H9 (cell line): ENCODE results near the gene GALNT9. TPM values are rescaled to one million over a fixed set of nuclear protein-coding genes. Genes with fewer than 3 reads are reported as not detected.

ENCODE experiments used
- DNase-seq: peaks from one replicate; pipeline ENCODE4 v3.0.0-alpha.2; 2017
- H2AFZ ChIP-seq: one replicate; pipeline ENCODE4 v1.6.1; 2013; ENCODE audit warnings: mild to moderate bottlenecking, low read length, control low read depth, moderate library complexity
- H2AK5ac ChIP-seq: 2 replicates; pipeline ENCODE4 v1.6.1; 2013; ENCODE audit warnings: low read length, control low read depth, mixed read lengths; ENCODE audit not compliant: insufficient read length
- H2BK120ac ChIP-seq: one replicate; pipeline ENCODE4 v1.6.1; 2013; ENCODE audit warnings: low read depth, mild to moderate bottlenecking, low read length, control low read depth, inconsistent platforms; ENCODE audit not compliant: poor library complexity, severe bottlenecking
- H2BK12ac ChIP-seq: 2 replicates; pipeline ENCODE4 v1.6.1; 2013; ENCODE audit warnings: low read length, control low read depth, mixed read lengths, low read depth; ENCODE audit not compliant: insufficient read length
- H2BK15ac ChIP-seq: 2 replicates; pipeline ENCODE4 v1.6.1; 2013; ENCODE audit warnings: low read depth, low read length, control low read depth
- H2BK20ac ChIP-seq: one replicate; pipeline ENCODE4 v1.6.1; 2013; ENCODE audit warnings: low read depth, mild to moderate bottlenecking, low read length, control low read depth, inconsistent platforms; ENCODE audit not compliant: poor library complexity, severe bottlenecking
- H2BK5ac ChIP-seq: 2 replicates; pipeline ENCODE4 v1.6.1; 2013; ENCODE audit warnings: low read length, control low read depth, mixed read lengths; ENCODE audit not compliant: insufficient read length
- H3K14ac ChIP-seq: 2 replicates; pipeline ENCODE4 v1.6.1; 2013; ENCODE audit warnings: low read length, control low read depth; ENCODE audit not compliant: insufficient read depth
- H3K18ac ChIP-seq: 2 replicates; pipeline ENCODE4 v1.6.1; 2013; ENCODE audit warnings: low read depth, mild to moderate bottlenecking, mixed read lengths, low read length, control low read depth; ENCODE audit not compliant: insufficient read length
- H3K23ac ChIP-seq: 2 replicates; pipeline ENCODE4 v1.6.1; 2013; ENCODE audit warnings: low read length, control low read depth, mixed read lengths, low read depth; ENCODE audit not compliant: insufficient read length
- H3K23me2 ChIP-seq: 2 replicates; pipeline ENCODE4 v1.6.1; 2013; ENCODE audit warnings: low read depth, mild to moderate bottlenecking, mixed read lengths, low read length, control low read depth; ENCODE audit not compliant: insufficient read length, poor library complexity, severe bottlenecking
- H3K27ac ChIP-seq: 2 replicates; pipeline ENCODE4 v1.5.1; 2013; ENCODE audit warnings: low read length, control low read depth, mixed read lengths, low read depth; ENCODE audit not compliant: insufficient read length
- H3K27me3 ChIP-seq: 2 replicates; pipeline ENCODE4 v1.6.1; 2013; ENCODE audit warnings: low read length, control low read depth, inconsistent platforms; ENCODE audit not compliant: insufficient read depth
- H3K4ac ChIP-seq: 2 replicates; pipeline ENCODE4 v1.6.1; 2013; ENCODE audit warnings: low read depth, mild to moderate bottlenecking, control low read depth, inconsistent platforms, low read length, moderate library complexity
- H3K4me1 ChIP-seq: 2 replicates; pipeline ENCODE4 v1.6.1; 2013; ENCODE audit warnings: low read length, control low read depth, inconsistent platforms; ENCODE audit not compliant: insufficient read depth
- H3K4me2 ChIP-seq: 2 replicates; pipeline ENCODE4 v1.6.1; 2013; ENCODE audit warnings: low read length, control low read depth, mixed read lengths; ENCODE audit not compliant: insufficient read length, insufficient read depth
- H3K56ac ChIP-seq: 2 replicates; pipeline ENCODE4 v1.6.1; 2013; ENCODE audit warnings: low read depth, mild to moderate bottlenecking, mixed read lengths, low read length, control low read depth; ENCODE audit not compliant: insufficient read length
- H3K79me1 ChIP-seq: 2 replicates; pipeline ENCODE4 v1.6.1; 2013; ENCODE audit warnings: low read depth, mild to moderate bottlenecking, moderate library complexity, low read length, control low read depth, inconsistent platforms; ENCODE audit not compliant: insufficient read depth, poor library complexity, severe bottlenecking
- H3K79me2 ChIP-seq: 2 replicates; pipeline ENCODE4 v1.6.1; 2013; ENCODE audit warnings: low read length, control low read depth, inconsistent platforms; ENCODE audit not compliant: insufficient read depth
- H3K9ac ChIP-seq: 2 replicates; pipeline ENCODE4 v1.6.1; 2013; ENCODE audit warnings: low read length, control low read depth, mixed read lengths; ENCODE audit not compliant: insufficient read length; ENCODE audit errors: extremely low read depth
- H3K9me3 ChIP-seq: one replicate; pipeline ENCODE4 v1.6.1; 2013; ENCODE audit warnings: low read depth, low read length, inconsistent platforms; ENCODE audit not compliant: control insufficient read depth
- H3T11ph ChIP-seq: one replicate; pipeline ENCODE4 v1.6.1; 2013; ENCODE audit warnings: mild to moderate bottlenecking, low read length, control low read depth, inconsistent platforms
- H4K20me1 ChIP-seq: one replicate; pipeline ENCODE4 v1.6.1; 2013; ENCODE audit not compliant: control insufficient read depth, insufficient read length, insufficient read depth
- H4K5ac ChIP-seq: 2 replicates; pipeline ENCODE4 v1.6.1; 2013; ENCODE audit warnings: low read depth, mild to moderate bottlenecking, mixed read lengths, low read length, control low read depth; ENCODE audit not compliant: insufficient read length
- H4K8ac ChIP-seq: replicated peaks from 2 replicates; pipeline ENCODE4 v1.6.1; 2013; ENCODE audit warnings: low read length, control low read depth, mixed read lengths, low read depth; ENCODE audit not compliant: insufficient read length
- H4K91ac ChIP-seq: 2 replicates; pipeline ENCODE4 v1.6.1; 2013; ENCODE audit warnings: low read depth, mild to moderate bottlenecking, moderate library complexity, mixed read lengths, low read length, control low read depth; ENCODE audit not compliant: insufficient read length
- H3K27ac Mint-ChIP-seq, 3 experiments: 2 replicates in 2 of 3; 3 replicates in 1 of 3; pipeline ENCODE4 v1.8.0; 2020 to 2021; ENCODE audit warnings: mixed read lengths in 3 of 3, mild to moderate bottlenecking in 1 of 3, moderate library complexity in 1 of 3
- H3K27me3 Mint-ChIP-seq: 2 replicates; pipeline ENCODE4 v1.8.0; 2021; ENCODE audit warnings: low read depth, mild to moderate bottlenecking, moderate library complexity, mixed read lengths
- H3K36me3 Mint-ChIP-seq, 3 experiments: 2 replicates in 2 of 3; 3 replicates in 1 of 3; pipeline ENCODE4 v1.8.0; 2020 to 2021; ENCODE audit warnings: low read depth in 3 of 3, mixed read lengths in 3 of 3; ENCODE audit not compliant: insufficient read depth in 1 of 3
- H3K4me1 Mint-ChIP-seq, 2 experiments: 2 replicates each; pipeline ENCODE4 v1.8.0; 2020; ENCODE audit warnings: mixed read lengths in 2 of 2
- H3K4me3 Mint-ChIP-seq, 2 experiments: 2 replicates in 1 of 2; 3 replicates in 1 of 2; pipeline ENCODE4 v1.8.0; 2020 to 2021; ENCODE audit warnings: mild to moderate bottlenecking in 2 of 2, mixed read lengths in 2 of 2, moderate library complexity in 1 of 2
- H3K9me3 Mint-ChIP-seq, 2 experiments: 2 replicates in 1 of 2; 3 replicates in 1 of 2; pipeline ENCODE4 v1.8.0; 2020; ENCODE audit warnings: mild to moderate bottlenecking in 2 of 2, mixed read lengths in 2 of 2, moderate library complexity in 1 of 2
- WGBS: extraction: QIAGEN DNeasy Blood & Tissue Kit; methylation state at CpG from one replicate; pipeline ENCODE4 v1.1.7; 2013; ENCODE audit warnings: missing lambda C conversion rate, low lambda C conversion rate, mixed read lengths; ENCODE audit not compliant: insufficient read length; ENCODE audit errors: extremely low coverage; 5-methylcytosine and 5-hydroxymethylcytosine counted together
- total RNA-seq: library from RNA; stranded (reverse); gene quantifications from 2 replicates; pipeline ENCODE4 v1.2.1, GENCODE V29; 2021
- TF ChIP-seq, protein P1 (sequence below): fragments of 200-600 bp; sonication (generic); conservative IDR thresholded peaks from 3 replicates; pipeline ENCODE4 v1.8.0; 2021; ENCODE audit warnings: antibody characterized with exemption, mild to moderate bottlenecking

Gene GALNT9
- total RNA-seq, 1 experiment from 2014 or later = 0.35 TPM

DNA sequence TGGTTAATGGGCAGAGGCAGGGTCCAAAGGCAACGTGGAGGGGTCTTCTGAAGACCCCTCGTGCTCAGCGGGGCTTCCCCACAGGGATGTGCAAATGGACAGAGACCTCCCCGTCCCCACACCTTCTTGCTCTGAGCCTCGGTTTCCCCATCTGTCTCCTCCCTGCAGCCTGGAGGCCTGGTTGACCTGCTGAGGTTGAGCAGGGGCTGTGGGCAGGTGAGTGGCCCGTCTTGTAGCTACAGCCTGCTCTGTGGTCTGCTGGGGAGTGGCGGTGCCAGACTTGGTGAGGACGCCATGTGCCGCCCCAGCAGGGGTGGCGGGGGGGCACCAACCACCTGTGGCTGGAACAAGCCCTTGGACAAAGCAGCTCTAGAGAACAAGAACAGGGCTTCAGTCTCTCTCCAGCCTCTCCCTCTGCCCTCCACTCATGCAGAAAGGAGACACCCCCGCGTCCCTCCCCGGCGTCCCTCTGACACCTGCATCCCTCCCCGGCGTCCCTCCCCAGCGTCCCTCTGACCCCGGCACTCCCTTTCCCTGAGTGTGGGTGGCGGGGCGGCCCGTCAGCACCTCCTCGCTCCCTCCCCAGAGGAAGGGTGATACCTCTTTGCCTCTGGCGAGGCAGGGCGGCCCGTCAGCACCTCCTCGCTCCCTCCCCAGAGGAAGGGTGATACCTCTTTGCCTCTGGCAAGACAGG lies 101.5 kb downstream of the GALNT9 start:
- H3K4me3 Mint-ChIP-seq = no peak overlapping the region
- Histone ChIP-seq H2AK5ac (no peak overlapping the region), H3K27me3 (no peaks in the 10 kb centered on the region; the same call in 1 of the 2 replicates), H3K56ac (no peak overlapping the region), H2AFZ (no peak overlapping the region), H3K23ac (no peak overlapping the region), H3K79me1 (no peaks in the 10 kb centered on the region), H4K20me1 (no peaks in the 10 kb centered on the region), H3K79me2 (no peaks in the 10 kb centered on the region), H3K18ac (no peak overlapping the region), H3K9me3 (no peaks in the 10 kb centered on the region), H4K91ac (no peak overlapping the region), H2BK12ac (no peak overlapping the region), H3K4ac (no peak overlapping the region), H2BK15ac (no peak overlapping the region), H3K27ac (no peak overlapping the region), H4K8ac (no peak overlapping the region), H3K4me1 (no peaks in the 10 kb centered on the region), H4K5ac (no peak overlapping the region), H3T11ph (no peak overlapping the region), H3K4me2 (no peak overlapping the region), H3K14ac (no peak overlapping the region), H3K23me2 (no peaks in the 10 kb centered on the region), H2BK5ac (no peak overlapping the region), H3K9ac (no peak overlapping the region), H2BK20ac (no peak overlapping the region), H2BK120ac (no peak overlapping the region)
- no peak overlapping the region for H3K27ac Mint-ChIP-seq
- no peak for DNase-seq
- H3K27me3 Mint-ChIP-seq = peaks cover 10% of the 10 kb centered on the region
- no peaks in the 10 kb centered on the region for H3K36me3 Mint-ChIP-seq
- WGBS = no CpG with 5 or more reads among the region's 26 CpGs
- no peaks in the 10 kb centered on the region for H3K4me1 Mint-ChIP-seq
- TF ChIP-seq, protein P1, sequence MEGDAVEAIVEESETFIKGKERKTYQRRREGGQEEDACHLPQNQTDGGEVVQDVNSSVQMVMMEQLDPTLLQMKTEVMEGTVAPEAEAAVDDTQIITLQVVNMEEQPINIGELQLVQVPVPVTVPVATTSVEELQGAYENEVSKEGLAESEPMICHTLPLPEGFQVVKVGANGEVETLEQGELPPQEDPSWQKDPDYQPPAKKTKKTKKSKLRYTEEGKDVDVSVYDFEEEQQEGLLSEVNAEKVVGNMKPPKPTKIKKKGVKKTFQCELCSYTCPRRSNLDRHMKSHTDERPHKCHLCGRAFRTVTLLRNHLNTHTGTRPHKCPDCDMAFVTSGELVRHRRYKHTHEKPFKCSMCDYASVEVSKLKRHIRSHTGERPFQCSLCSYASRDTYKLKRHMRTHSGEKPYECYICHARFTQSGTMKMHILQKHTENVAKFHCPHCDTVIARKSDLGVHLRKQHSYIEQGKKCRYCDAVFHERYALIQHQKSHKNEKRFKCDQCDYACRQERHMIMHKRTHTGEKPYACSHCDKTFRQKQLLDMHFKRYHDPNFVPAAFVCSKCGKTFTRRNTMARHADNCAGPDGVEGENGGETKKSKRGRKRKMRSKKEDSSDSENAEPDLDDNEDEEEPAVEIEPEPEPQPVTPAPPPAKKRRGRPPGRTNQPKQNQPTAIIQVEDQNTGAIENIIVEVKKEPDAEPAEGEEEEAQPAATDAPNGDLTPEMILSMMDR = no peak
- peaks cover 0 to 3% of the 10 kb centered on the region in 2 experiments; a peak in 2 of 5 replicates for H3K9me3 Mint-ChIP-seq
